Adipocyte (in vitro differentiated cells): ENCODE results near the gene PTPRK.

Experiments
- DNase-seq: peaks from one replicate; pipeline ENCODE4 v3.0.0-alpha.2; 2015; ENCODE audit warnings: low read depth
- H3K27me3 ChIP-seq: replicated peaks from 2 replicates; pipeline ENCODE4 v1.7.0; 2013; ENCODE audit warnings: mild to moderate bottlenecking, low read length, moderate library complexity; ENCODE audit not compliant: control insufficient read depth, insufficient read depth
- H3K36me3 ChIP-seq: 2 replicates; pipeline ENCODE4 v1.7.0; 2013; ENCODE audit warnings: low read length, mild to moderate bottlenecking, moderate library complexity; ENCODE audit not compliant: control insufficient read depth, insufficient read depth, severe bottlenecking
- H3K4me1 ChIP-seq: 2 replicates; pipeline ENCODE4 v1.7.0; 2013; ENCODE audit warnings: mild to moderate bottlenecking, low read length, moderate library complexity; ENCODE audit not compliant: control insufficient read depth, insufficient read depth
- H3K4me3 ChIP-seq: 2 replicates; pipeline ENCODE4 v1.7.0; 2013; ENCODE audit warnings: mild to moderate bottlenecking, low read length, moderate library complexity
- H3K9ac ChIP-seq: 2 replicates; pipeline ENCODE4 v1.7.0; 2013; ENCODE audit warnings: mild to moderate bottlenecking, low read length, moderate library complexity
- H3K9me3 ChIP-seq: 2 replicates; pipeline ENCODE4 v1.7.0; 2013; ENCODE audit warnings: mild to moderate bottlenecking, low read length, moderate library complexity; ENCODE audit not compliant: control insufficient read depth

Gene PTPRK

GRCh38 chr6:128305976-128306375 is 214.4 kb downstream of the PTPRK start:
- Histone ChIP-seq H3K9ac (no peak overlapping the region), H3K36me3 (no peaks in the 10 kb centered on the region), H3K27me3 (no peaks in the 10 kb centered on the region), H3K4me1 (no peaks in the 10 kb centered on the region), H3K9me3 (no peaks in the 10 kb centered on the region), H3K4me3 (no peak overlapping the region)
- no peak for DNase-seq

GRCh38 chr6:128305228-128305627 is 215.2 kb downstream of the PTPRK start:
- Histone ChIP-seq H3K9ac (no peak overlapping the region), H3K36me3 (no peaks in the 10 kb centered on the region), H3K4me1 (no peaks in the 10 kb centered on the region), H3K27me3 (no peaks in the 10 kb centered on the region), H3K9me3 (no peaks in the 10 kb centered on the region), H3K4me3 (no peak overlapping the region)
- peak; percentile 40 for DNase-seq

DNA sequence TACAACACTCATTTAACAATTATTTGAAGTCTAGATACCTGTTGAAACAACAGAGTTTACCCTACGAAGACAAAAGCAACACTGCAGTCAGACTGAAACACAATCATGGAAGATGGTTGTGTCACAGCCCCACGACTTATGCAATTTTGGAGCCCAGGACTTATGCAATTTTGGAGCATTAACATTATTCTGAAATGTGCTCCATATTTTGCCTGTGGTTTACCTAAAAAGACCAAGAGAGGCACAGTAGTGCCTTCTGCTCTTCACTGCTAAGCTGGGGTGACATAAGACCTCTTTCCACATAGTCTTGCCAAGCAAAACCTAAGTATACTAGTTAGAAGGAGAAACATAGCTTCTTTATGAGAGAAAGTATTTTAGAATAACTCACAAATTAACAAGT is 216.5 kb downstream of the PTPRK start:
- H3K9ac ChIP-seq: no peak overlapping the region
- DNase-seq: peak; percentile 36
- no peak overlapping the region for H3K4me3 ChIP-seq
- no peaks in the 10 kb centered on the region for H3K9me3 ChIP-seq
- H3K4me1 ChIP-seq: no peaks in the 10 kb centered on the region
- H3K36me3 ChIP-seq: no peaks in the 10 kb centered on the region
- H3K27me3 ChIP-seq: no peaks in the 10 kb centered on the region

DNA sequence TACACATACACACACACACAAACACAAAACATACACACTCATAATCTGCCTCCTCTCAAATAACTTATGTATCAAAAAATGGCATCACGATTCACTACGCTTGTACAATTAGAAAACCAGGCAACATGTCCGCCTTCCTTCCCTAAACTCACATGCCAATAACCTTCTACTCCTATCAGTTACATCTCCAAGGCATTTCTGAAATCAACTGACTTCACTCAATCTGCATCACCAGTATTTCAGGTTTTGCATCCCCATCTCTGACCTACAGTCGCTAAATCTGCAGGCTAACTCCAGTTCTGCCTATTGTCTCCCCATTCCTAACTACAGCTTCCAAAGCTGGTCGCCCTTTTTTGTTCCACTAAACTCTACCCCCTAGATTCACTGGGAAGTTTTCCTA is 217.5 kb downstream of the PTPRK start:
- H3K9me3 ChIP-seq: no peaks in the 10 kb centered on the region
- H3K9ac ChIP-seq: no peak overlapping the region
- H3K36me3 ChIP-seq: no peaks in the 10 kb centered on the region
- no peaks in the 10 kb centered on the region for H3K27me3 ChIP-seq
- no peak for DNase-seq
- no peak overlapping the region for H3K4me3 ChIP-seq
- no peaks in the 10 kb centered on the region for H3K4me1 ChIP-seq

DNA sequence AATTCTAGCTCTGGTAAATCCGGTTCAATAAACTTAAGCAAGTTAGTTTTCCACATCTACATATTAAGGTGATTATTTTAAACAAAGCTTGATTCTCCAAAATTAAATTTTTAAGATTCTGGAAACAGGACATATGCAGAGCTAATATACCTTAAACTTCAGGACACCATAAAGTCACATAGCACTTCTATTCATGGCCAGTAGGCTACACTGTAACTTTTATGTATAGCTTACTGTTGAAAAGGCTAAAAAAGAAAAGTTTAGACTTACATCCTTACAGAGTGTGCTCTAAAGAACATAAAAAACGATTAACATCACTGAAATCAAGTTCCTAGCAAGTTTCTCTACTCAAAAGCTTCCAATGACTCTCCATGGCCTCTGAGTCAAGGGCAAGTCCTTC is 224.7 kb downstream of the PTPRK start:
- DNase-seq: no peak

GRCh38 chr6:128290221-128290620 is 230.2 kb downstream of the PTPRK start:
- H3K9ac ChIP-seq: no peak overlapping the region
- no peaks in the 10 kb centered on the region for H3K9me3 ChIP-seq
- H3K4me1 ChIP-seq: no peaks in the 10 kb centered on the region
- no peaks in the 10 kb centered on the region for H3K27me3 ChIP-seq
- H3K4me3 ChIP-seq: no peak overlapping the region
- DNase-seq: no peak
- no peaks in the 10 kb centered on the region for H3K36me3 ChIP-seq

More for the DNA sequence above, 224.7 kb downstream of the PTPRK start:
- H3K4me3 ChIP-seq: no peak overlapping the region
- no peaks in the 10 kb centered on the region for H3K4me1 ChIP-seq
- H3K27me3 ChIP-seq: no peaks in the 10 kb centered on the region
- no peaks in the 10 kb centered on the region for H3K36me3 ChIP-seq
- H3K9ac ChIP-seq: no peak overlapping the region
- H3K9me3 ChIP-seq: no peaks in the 10 kb centered on the region

GRCh38 chr6:128284128-128284527 is 236.3 kb downstream of the PTPRK start:
- Histone ChIP-seq H3K27me3 (no peaks in the 10 kb centered on the region), H3K9me3 (no peaks in the 10 kb centered on the region), H3K9ac (no peak overlapping the region), H3K36me3 (no peaks in the 10 kb centered on the region), H3K4me3 (no peak overlapping the region), H3K4me1 (no peaks in the 10 kb centered on the region)
- no peak for DNase-seq

DNA sequence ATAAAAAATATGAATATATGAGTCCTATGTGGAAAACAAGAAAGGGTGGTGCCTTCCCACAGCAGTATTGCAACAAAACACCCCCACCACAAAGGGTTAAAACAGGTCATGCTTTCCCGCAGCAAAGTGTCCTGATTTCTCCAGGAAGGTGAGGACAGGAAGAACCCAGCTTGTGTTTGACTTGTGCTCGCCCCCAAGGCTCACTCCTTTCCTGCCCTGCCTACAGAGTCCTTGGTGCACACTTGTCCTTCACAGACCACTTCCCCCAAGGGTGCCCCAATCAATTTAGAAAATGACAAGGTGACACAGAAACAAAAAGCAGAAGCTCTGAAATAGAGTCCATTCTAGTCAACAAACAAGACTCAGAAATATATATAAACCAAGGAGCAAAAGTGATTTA is 237.4 kb downstream of the PTPRK start:
- Histone ChIP-seq H3K27me3 (no peaks in the 10 kb centered on the region), H3K36me3 (no peaks in the 10 kb centered on the region), H3K9ac (no peak overlapping the region), H3K9me3 (no peaks in the 10 kb centered on the region), H3K4me3 (no peak overlapping the region), H3K4me1 (no peaks in the 10 kb centered on the region)
- DNase-seq: no peak

GRCh38 chr6:128280960-128281359 is 239.4 kb downstream of the PTPRK start:
- Histone ChIP-seq H3K36me3 (no peaks in the 10 kb centered on the region), H3K4me3 (no peak overlapping the region), H3K9ac (no peak overlapping the region), H3K27me3 (no peaks in the 10 kb centered on the region), H3K9me3 (no peaks in the 10 kb centered on the region), H3K4me1 (peaks cover 11% of the 10 kb centered on the region)
- no peak for DNase-seq

- Histone ChIP-seq H3K4me3 (no peak overlapping the region), H3K27me3 (no peaks in the 10 kb centered on the region), H3K9ac (no peak overlapping the region), H3K9me3 (no peaks in the 10 kb centered on the region), H3K4me1 (peaks cover 20% of the 10 kb centered on the region), H3K36me3 (no peaks in the 10 kb centered on the region)
- DNase-seq: no peak
Observed at GRCh38 chr6:128280066-128280465, 240.3 kb downstream of the PTPRK start.

GRCh38 chr6:128278836-128279235 is 241.6 kb downstream of the PTPRK start:
- Histone ChIP-seq H3K27me3 (no peaks in the 10 kb centered on the region), H3K4me3 (no peak overlapping the region), H3K9ac (no peak overlapping the region), H3K4me1 (peaks cover 22% of the 10 kb centered on the region), H3K9me3 (no peaks in the 10 kb centered on the region), H3K36me3 (no peaks in the 10 kb centered on the region)
- DNase-seq: no peak

DNA sequence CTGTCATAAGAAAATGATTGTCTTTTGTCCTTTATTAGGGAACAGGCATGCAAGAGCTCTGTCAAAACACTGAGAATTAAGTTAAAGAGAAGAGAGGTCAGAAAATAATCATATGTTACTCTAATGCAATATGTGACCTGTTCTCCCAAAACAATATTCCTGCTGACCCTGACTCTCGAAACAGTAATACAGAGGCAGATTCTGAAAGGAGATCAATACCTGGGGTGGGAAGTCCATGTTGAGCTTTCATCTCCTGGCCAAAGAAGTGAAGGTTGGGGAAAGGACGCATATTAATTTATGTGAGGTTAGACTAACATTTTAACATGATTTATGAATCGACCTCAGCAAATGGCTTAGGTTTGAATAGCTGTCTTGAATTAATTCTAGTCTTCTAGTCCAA is 243.0 kb downstream of the PTPRK start:
- peaks cover 22% of the 10 kb centered on the region for H3K4me1 ChIP-seq
- H3K9ac ChIP-seq: no peak overlapping the region
- no peak for DNase-seq
- H3K4me3 ChIP-seq: no peak overlapping the region
- H3K9me3 ChIP-seq: no peaks in the 10 kb centered on the region
- no peaks in the 10 kb centered on the region for H3K27me3 ChIP-seq
- H3K36me3 ChIP-seq: no peaks in the 10 kb centered on the region
